Femur (tissue), 1 donor: Measurements from ENCODE around the gene GALNT9.
"Not testable (repeated sequence)": the region's sequence is repeated elsewhere in the genome, so short reads cannot be mapped to it uniquely, and the experiment has no call there.

Source experiments
- DNase-seq: peaks from one replicate; pipeline ENCODE4 v3.0.0-alpha.2; 2017

Gene GALNT9

GRCh38 chr12:132228476-132229192, 100.8 kb downstream of the GALNT9 start:
- DNase-seq = no peak

GRCh38 chr12:132227782-132228475, 101.5 kb downstream of the GALNT9 start:
- DNase-seq = no peak

GRCh38 chr12:132227118-132227517, 102.3 kb downstream of the GALNT9 start:
- DNase-seq = no peak

GRCh38 chr12:132226604-132227003, 102.8 kb downstream of the GALNT9 start:
- DNase-seq = no peak

GRCh38 chr12:132225214-132225613, 104.2 kb downstream of the GALNT9 start:
- DNase-seq = no peak

GRCh38 chr12:132224484-132224883, 104.9 kb downstream of the GALNT9 start:
- DNase-seq = no peak

- no peak for DNase-seq
Observed at GRCh38 chr12:132222808-132223173, 106.6 kb downstream of the GALNT9 start.

GRCh38 chr12:132222096-132222807, 107.1 kb downstream of the GALNT9 start:
- DNase-seq = peak; percentile 65

- not testable (repeated sequence) for DNase-seq
Observed at GRCh38 chr12:132219761-132220160, 109.6 kb downstream of the GALNT9 start.

GRCh38 chr12:132219323-132219722, 110.1 kb downstream of the GALNT9 start:
- peak; percentile 78 for DNase-seq

GRCh38 chr12:132218915-132219314, 110.5 kb downstream of the GALNT9 start:
- DNase-seq = no peak

- DNase-seq = no peak
Observed at GRCh38 chr12:132218527-132218875, 110.9 kb downstream of the GALNT9 start.

GRCh38 chr12:132217800-132218526, 111.4 kb downstream of the GALNT9 start:
- DNase-seq = no peak

- DNase-seq = no peak
Observed at GRCh38 chr12:132217371-132217770, 112.0 kb downstream of the GALNT9 start.

GRCh38 chr12:132216354-132216987, 112.9 kb downstream of the GALNT9 start:
- no peak for DNase-seq

- no peak for DNase-seq
Observed at GRCh38 chr12:132215299-132215989, 113.9 kb downstream of the GALNT9 start.

GRCh38 chr12:132214891-132215290, 114.5 kb downstream of the GALNT9 start:
- DNase-seq = no peak

- DNase-seq = no peak
Observed at GRCh38 chr12:132214161-132214476, 115.3 kb downstream of the GALNT9 start.

GRCh38 chr12:132213359-132214160, 115.8 kb downstream of the GALNT9 start:
- no peak for DNase-seq

- DNase-seq = no peak
Observed at GRCh38 chr12:132211816-132212215, 117.6 kb downstream of the GALNT9 start.

- DNase-seq = no peak
Observed at GRCh38 chr12:132211326-132211725, 118.1 kb downstream of the GALNT9 start.
